ENCODE measurements around the gene SCYL1.

DNA sequence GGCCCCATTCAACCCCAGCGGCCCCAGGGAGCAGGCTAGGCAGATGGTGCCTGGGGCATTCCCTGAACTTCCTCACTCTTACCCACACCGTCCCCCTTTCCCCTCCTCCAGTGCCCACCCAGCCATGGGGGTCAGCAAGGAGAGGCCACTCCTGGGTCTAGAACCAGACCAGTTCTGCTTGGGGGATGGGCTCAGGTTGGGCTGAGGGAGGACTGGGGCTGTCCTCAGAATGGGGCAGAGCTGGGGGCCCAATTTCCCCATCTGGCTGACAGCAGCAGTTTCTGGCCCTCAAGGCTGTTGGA is 12.4 kb downstream of the SCYL1 start:
- no peak; the same call in 1 of the 2 replicates for TF ChIP-seq POLR2AphosphoS5 (IDR thresholded peaks at IDR 0.05; ENCODE audit: low read depth, low read length)
- TF ChIP-seq, protein P1, sequence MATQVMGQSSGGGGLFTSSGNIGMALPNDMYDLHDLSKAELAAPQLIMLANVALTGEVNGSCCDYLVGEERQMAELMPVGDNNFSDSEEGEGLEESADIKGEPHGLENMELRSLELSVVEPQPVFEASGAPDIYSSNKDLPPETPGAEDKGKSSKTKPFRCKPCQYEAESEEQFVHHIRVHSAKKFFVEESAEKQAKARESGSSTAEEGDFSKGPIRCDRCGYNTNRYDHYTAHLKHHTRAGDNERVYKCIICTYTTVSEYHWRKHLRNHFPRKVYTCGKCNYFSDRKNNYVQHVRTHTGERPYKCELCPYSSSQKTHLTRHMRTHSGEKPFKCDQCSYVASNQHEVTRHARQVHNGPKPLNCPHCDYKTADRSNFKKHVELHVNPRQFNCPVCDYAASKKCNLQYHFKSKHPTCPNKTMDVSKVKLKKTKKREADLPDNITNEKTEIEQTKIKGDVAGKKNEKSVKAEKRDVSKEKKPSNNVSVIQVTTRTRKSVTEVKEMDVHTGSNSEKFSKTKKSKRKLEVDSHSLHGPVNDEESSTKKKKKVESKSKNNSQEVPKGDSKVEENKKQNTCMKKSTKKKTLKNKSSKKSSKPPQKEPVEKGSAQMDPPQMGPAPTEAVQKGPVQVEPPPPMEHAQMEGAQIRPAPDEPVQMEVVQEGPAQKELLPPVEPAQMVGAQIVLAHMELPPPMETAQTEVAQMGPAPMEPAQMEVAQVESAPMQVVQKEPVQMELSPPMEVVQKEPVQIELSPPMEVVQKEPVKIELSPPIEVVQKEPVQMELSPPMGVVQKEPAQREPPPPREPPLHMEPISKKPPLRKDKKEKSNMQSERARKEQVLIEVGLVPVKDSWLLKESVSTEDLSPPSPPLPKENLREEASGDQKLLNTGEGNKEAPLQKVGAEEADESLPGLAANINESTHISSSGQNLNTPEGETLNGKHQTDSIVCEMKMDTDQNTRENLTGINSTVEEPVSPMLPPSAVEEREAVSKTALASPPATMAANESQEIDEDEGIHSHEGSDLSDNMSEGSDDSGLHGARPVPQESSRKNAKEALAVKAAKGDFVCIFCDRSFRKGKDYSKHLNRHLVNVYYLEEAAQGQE (IDR thresholded peaks at IDR 0.05; ENCODE audit: insufficient read depth in 1 of 2, low read depth in 2 of 2, low read length in 2 of 2): no peak
- TF ChIP-seq SIN3A (IDR thresholded peaks at IDR 0.05; ENCODE audit: borderline replicate concordance, insufficient read depth, low read length): no peak
- no peak for TF ChIP-seq TAF1 (IDR thresholded peaks at IDR 0.05; ENCODE audit: borderline replicate concordance, insufficient read depth, low read length)

Data from PFSK-1 (cell line).